T-helper 1 cell treated with Interleukin-12 subunit alpha and Interleukin-12 subunit beta and Interleukin-4 antibody, amounts not matched to agents 30 μg/mL and 1 μg/mL, for 36 hours (primary cell): ENCODE results near the gene CARD10.

Source experiments
- H3K27ac Mint-ChIP-seq: one replicate; pipeline ENCODE4 v1.8.0; 2021; ENCODE audit warnings: mild to moderate bottlenecking, mixed read lengths
- H3K27me3 Mint-ChIP-seq: one replicate; pipeline ENCODE4 v1.8.0; 2021; ENCODE audit warnings: low read depth, mixed read lengths
- H3K36me3 Mint-ChIP-seq: one replicate; pipeline ENCODE4 v1.8.0; 2021; ENCODE audit warnings: low read depth, mixed read lengths
- H3K4me1 Mint-ChIP-seq: one replicate; pipeline ENCODE4 v1.8.0; 2021; ENCODE audit warnings: low read depth, mixed read lengths
- H3K4me3 Mint-ChIP-seq: one replicate; pipeline ENCODE4 v1.8.0; 2021; ENCODE audit warnings: mild to moderate bottlenecking, moderate library complexity, mixed read lengths
- H3K9me3 Mint-ChIP-seq: one replicate; pipeline ENCODE4 v1.8.0; 2021; ENCODE audit warnings: mixed read lengths

CARD10 gene, protein sequence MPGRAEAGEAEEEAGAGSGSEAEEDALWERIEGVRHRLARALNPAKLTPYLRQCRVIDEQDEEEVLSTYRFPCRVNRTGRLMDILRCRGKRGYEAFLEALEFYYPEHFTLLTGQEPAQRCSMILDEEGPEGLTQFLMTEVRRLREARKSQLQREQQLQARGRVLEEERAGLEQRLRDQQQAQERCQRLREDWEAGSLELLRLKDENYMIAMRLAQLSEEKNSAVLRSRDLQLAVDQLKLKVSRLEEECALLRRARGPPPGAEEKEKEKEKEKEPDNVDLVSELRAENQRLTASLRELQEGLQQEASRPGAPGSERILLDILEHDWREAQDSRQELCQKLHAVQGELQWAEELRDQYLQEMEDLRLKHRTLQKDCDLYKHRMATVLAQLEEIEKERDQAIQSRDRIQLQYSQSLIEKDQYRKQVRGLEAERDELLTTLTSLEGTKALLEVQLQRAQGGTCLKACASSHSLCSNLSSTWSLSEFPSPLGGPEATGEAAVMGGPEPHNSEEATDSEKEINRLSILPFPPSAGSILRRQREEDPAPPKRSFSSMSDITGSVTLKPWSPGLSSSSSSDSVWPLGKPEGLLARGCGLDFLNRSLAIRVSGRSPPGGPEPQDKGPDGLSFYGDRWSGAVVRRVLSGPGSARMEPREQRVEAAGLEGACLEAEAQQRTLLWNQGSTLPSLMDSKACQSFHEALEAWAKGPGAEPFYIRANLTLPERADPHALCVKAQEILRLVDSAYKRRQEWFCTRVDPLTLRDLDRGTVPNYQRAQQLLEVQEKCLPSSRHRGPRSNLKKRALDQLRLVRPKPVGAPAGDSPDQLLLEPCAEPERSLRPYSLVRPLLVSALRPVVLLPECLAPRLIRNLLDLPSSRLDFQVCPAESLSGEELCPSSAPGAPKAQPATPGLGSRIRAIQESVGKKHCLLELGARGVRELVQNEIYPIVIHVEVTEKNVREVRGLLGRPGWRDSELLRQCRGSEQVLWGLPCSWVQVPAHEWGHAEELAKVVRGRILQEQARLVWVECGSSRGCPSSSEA

DNA sequence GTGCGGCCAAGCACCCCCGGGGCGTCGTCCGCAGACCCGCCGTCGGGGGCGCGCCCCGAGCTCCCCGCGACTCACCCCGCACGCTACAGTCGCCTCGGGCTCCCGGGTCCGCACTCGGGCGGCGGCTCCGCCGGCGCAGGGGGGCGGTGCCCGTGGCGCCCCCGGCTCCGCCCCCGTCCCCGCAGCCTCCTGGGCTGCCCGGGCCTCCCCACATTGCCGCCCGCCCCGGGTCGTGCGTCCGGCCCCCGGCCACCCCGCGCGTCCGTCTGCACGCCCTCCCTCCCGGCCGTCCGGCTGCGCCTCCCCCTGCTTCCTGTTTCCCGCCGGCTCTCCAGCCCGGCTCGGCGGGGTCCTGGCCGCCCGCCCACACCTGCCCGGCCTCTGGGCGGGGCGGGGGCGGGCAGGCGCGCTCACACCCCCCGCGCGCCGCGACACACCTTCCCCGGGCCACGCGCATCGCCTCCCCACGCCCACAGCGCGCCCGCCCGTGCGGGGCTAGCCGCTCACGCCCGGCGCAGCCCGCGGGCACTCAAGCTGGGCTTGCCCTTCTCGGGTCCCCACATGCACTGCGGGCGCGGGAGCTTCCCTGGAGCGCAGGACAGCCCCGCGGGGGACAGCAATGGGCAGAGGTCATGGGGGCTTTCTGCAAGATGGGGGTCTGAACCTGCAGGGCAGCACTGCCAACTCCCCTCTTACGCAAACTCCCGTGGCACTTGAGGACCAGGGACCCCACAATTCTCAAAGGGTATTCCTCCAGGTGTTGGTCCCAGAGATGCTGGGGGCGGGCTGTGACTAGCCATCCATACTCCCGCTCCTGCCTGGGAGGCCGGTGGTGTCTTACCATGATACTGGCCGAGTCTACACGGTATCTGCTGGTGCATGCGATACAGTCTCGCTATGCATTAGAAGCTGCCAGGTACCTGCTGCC lies at the start of gene CARD10:
Gene CARD10, minus strand, starts transcription at position 148 of the 928 bp plus-strand sequence. CDS start 215 bp downstream, outside the sequence.
- Mint-ChIP-seq H3K9me3 (no peaks in the 10 kb centered on the region), H3K27me3 (peaks cover 71% of the 10 kb centered on the region), H3K36me3 (no peaks in the 10 kb centered on the region), H3K4me3 (peak within 1 kb of the TSS; percentile 56), H3K4me1 (peaks cover 3% of the 10 kb centered on the region), H3K27ac (no peak within 1 kb of the TSS)

DNA sequence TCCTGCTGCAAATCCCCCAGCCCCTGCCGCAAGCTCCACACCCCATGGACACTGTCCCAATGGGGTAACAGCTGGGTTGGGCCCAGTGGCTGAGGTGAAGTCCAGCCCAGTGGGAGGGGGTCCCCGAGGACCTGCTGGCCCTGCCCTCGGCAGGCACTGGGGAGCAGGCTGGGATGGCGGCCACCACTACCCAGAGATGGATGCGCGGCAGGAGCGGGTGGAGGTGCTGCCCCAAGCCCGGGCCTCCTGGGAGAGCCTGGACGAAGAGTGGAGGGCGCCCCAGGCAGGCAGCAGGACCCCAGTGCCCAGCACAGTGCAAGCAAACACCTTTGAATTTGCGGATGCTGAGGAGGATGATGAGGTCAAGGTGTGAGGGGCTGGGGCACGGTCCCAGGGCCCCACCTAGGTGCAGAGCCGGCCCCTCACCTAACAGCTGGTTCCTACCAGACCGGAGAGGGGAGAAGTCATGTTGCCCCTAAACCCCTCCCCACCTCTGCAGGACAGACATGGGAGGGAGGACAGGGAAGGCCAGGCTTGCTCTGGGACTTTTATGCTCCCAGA lies 49.3 kb upstream of the CARD10 start:
- Mint-ChIP-seq H3K9me3 (no peaks in the 10 kb centered on the region), H3K27ac (no peak overlapping the region), H3K4me3 (no peak overlapping the region), H3K36me3 (no peaks in the 10 kb centered on the region), H3K27me3 (peaks cover 27% of the 10 kb centered on the region), H3K4me1 (peaks cover 21% of the 10 kb centered on the region)

- peaks cover 32% of the 10 kb centered on the region for H3K27me3 Mint-ChIP-seq
- H3K36me3 Mint-ChIP-seq, result no peaks in the 10 kb centered on the region
- H3K4me3 Mint-ChIP-seq, result no peak overlapping the region
- H3K9me3 Mint-ChIP-seq, result no peaks in the 10 kb centered on the region
- peaks cover 26% of the 10 kb centered on the region for H3K4me1 Mint-ChIP-seq
- no peak overlapping the region for H3K27ac Mint-ChIP-seq
Measured at GRCh38 chr22:37568012-37568411, 48.8 kb upstream of the CARD10 start.

- H3K36me3 Mint-ChIP-seq, result no peaks in the 10 kb centered on the region
- H3K4me1 Mint-ChIP-seq, result peaks cover 28% of the 10 kb centered on the region
Measured at GRCh38 chr22:37566903-37567798, 47.9 kb upstream of the CARD10 start.

DNA sequence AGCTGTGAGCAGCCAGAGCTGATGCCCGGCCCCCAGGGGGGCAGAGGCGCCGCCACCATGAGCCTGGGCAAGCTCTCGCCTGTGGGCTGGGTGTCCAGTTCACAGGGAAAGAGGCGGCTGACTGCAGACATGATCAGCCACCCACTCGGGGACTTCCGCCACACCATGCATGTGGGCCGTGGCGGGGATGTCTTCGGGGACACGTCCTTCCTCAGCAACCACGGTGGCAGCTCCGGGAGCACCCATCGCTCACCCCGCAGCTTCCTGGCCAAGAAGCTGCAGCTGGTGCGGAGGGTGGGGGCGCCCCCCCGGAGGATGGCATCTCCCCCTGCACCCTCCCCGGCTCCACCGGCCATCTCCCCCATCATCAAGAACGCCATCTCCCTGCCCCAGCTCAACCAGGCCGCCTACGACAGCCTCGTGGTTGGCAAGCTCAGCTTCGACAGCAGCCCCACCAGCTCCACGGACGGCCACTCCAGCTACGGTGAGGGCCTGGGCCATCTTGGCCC lies 47.2 kb upstream of the CARD10 start:
- Mint-ChIP-seq H3K4me3 (peak overlapping the region; percentile 48), H3K36me3 (peaks cover 2% of the 10 kb centered on the region), H3K9me3 (no peaks in the 10 kb centered on the region), H3K27ac (no peak overlapping the region), H3K4me1 (peaks cover 34% of the 10 kb centered on the region), H3K27me3 (peaks cover 48% of the 10 kb centered on the region)

More at GRCh38 chr22:37566903-37567798, 47.9 kb upstream of the CARD10 start:
- Mint-ChIP-seq H3K9me3 (no peaks in the 10 kb centered on the region), H3K27ac (peak overlapping the region; percentile 63), H3K4me3 (peak overlapping the region; percentile 34), H3K27me3 (peaks cover 41% of the 10 kb centered on the region)

DNA sequence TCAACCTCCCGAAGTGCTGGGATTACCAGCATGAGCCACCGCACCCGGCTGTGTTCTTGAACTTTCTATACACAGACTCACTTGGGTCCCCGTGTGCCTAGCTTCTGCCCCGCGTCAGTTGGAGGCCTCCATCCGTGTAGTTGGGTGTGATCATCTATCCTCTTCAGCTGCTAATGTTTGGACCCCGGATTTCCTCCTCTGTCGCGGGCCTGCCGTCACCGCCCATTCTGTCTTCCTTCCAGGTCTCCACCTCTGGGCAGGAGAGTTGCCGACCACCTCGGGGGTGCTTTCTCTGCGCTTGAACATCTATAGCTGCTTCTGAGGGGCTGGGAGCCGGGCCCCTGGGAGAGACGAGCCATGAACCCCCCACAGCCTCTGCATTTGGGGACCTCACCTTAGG lies 46.6 kb upstream of the CARD10 start:
- Mint-ChIP-seq H3K27ac (peak overlapping the region; percentile 41), H3K27me3 (peaks cover 52% of the 10 kb centered on the region), H3K36me3 (peaks cover 2% of the 10 kb centered on the region), H3K4me3 (no peak overlapping the region), H3K4me1 (peaks cover 36% of the 10 kb centered on the region), H3K9me3 (no peaks in the 10 kb centered on the region)

DNA sequence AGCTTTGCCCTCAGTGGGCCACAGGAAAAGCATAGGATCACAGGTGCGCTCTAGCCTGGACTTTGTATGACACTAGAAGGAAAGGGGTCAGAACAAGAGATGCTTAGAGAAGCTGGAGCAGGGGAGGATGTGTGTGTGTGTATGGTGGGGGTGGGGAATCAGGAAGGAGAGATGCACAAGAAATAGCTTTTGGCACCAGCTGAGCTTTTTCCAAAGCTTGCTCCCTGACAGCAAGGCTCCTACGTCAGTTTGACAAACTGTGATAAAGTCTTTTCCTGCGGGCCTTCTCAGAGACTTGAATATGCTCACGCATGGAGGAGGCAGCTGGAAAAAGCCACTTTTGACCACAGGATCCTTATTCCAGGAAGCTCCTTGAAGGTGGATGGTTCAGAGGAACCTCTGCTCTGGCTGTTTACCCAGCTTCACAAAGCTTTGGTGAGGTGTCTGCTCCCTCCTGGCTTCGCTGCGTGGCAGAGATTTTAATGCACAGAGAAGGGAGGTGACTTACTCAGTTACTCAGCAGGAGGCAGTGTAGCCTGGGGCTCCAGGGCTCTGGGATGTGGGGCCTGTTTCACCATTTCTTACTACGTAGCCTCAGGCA lies 45.0 kb upstream of the CARD10 start:
- Mint-ChIP-seq H3K27me3 (peaks cover 54% of the 10 kb centered on the region), H3K4me1 (peaks cover 36% of the 10 kb centered on the region), H3K36me3 (peaks cover 2% of the 10 kb centered on the region), H3K27ac (peak overlapping the region; percentile 24), H3K9me3 (no peaks in the 10 kb centered on the region), H3K4me3 (no peak overlapping the region)

DNA sequence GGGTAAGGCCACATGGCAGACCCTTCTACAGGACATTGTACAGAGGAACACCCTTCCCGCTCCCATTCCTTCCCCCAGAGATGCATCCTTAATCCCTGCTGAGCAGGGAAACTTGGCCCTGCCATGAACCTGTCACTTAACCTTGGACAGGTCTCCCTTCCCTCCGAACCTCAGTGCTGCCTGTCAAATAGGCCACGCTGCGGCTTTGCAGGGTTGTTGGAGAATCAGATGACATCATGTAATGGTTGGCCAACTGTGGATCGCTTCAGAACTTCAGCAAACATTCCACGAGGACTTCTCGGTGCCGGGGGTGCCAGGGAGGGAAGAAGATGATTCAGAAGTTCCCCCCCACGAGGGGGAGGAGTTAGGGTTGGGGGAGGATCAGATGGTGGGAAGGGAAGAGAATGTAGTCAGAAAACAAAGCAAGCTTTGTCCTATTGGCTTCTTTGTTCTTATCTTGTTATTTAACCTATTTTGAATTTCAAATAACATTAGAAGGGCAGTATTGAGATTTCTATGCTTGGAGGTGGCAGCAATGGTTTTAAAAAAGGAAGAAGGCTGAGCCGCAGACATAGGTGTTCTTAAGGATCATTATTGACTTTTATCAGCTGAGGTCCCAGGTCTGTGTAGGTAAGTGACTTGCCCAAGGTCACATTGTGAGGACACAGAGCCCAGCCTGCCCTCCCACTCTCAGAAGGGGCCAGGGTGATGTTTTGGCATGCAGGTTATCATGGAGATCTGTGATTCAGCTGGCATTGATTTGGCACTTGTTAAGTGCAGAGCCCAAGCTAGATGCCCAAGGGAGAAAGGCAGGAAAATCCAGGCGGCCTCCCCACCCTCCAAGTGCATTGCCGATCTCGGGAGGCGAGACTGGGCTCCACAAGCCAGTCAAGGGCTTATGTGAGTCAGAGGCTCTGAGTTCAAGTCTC lies 44.2 kb upstream of the CARD10 start:
- H3K4me1 Mint-ChIP-seq, result peaks cover 36% of the 10 kb centered on the region
- peaks cover 62% of the 10 kb centered on the region for H3K27me3 Mint-ChIP-seq
- peaks cover 2% of the 10 kb centered on the region for H3K36me3 Mint-ChIP-seq
- H3K27ac Mint-ChIP-seq, result no peak overlapping the region
- no peak overlapping the region for H3K4me3 Mint-ChIP-seq
- H3K9me3 Mint-ChIP-seq, result no peaks in the 10 kb centered on the region

- H3K4me3 Mint-ChIP-seq, result peak overlapping the region; percentile 73
- H3K27ac Mint-ChIP-seq, result peak overlapping the region; percentile 34
- H3K27me3 Mint-ChIP-seq, result peaks cover 67% of the 10 kb centered on the region
- peaks cover 29% of the 10 kb centered on the region for H3K4me1 Mint-ChIP-seq
- H3K9me3 Mint-ChIP-seq, result no peaks in the 10 kb centered on the region
- H3K36me3 Mint-ChIP-seq, result peaks cover 2% of the 10 kb centered on the region
Measured at GRCh38 chr22:37562049-37562875, 43.0 kb upstream of the CARD10 start.

- Mint-ChIP-seq H3K27ac (peak overlapping the region; percentile 49), H3K4me3 (peak overlapping the region; percentile 73), H3K4me1 (peaks cover 23% of the 10 kb centered on the region), H3K27me3 (peaks cover 70% of the 10 kb centered on the region), H3K9me3 (no peaks in the 10 kb centered on the region), H3K36me3 (peaks cover 2% of the 10 kb centered on the region)
Measured at GRCh38 chr22:37561212-37562048, 42.2 kb upstream of the CARD10 start.
